HG02840 (cell line): ENCODE data around the gene MARS2.
A peak's percentile ranks its signal among the peaks of the same experiment; 100 is the strongest.
"Not testable (repeated sequence)": the region's sequence is repeated elsewhere in the genome, so short reads cannot be mapped to it uniquely, and the experiment has no call there.

Experiments used
- ATAC-seq: cut with Tn5 transposase; IDR thresholded peaks from one replicate; pipeline ENCODE4 v1.9.1; 2021; ENCODE audit warnings: mild to moderate bottlenecking, moderate library complexity, moderate number of reproducible peaks; ENCODE audit not compliant: unreplicated experiment, low FRiP score

The MARS2 gene

GRCh38 chr2:197705121-197705911, at the start of gene MARS2:
TSS of gene MARS2 (plus strand) at chr2:197705369. CDS start at chr2:197705406, 37 bp downstream.
- ATAC-seq = peak; percentile 84

DNA sequence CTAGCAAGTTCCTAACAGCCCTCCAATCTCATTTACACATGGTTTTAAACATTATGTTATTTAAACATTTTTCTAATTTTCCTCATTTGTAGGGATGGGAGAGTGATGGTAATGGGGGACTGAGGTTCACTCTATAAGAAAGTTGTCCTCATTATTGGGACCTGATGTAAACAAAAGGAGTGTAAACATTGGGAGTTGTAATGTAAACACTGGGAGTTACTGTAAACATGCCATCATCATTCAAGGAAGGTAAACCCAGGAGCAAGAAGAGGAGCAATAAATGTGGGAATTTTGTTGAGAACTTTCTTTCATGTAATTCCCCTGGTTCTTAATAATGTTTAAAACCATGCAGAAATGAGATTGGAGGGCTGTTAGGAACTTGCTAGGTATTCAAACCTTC, 47.6 kb upstream of the MARS2 start:
- ATAC-seq = no peak

DNA sequence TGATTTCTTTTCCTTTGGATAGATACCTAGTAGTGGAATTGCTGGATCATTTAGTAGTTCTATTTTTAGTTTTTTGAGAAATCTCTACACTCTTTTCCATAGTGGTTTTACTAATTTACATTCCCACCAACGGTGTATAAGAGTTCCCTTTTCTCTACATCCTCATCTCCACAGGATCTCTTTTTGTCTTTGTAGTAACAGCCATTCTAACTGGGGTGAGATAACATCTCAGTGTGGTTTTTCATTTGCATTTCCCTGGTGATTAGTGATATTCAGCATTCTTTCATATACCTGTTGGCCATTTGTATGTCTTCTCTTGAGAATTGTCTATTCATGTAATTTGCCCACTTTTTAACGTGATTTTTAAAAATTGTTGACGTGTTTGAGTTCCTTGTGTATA, 43.5 kb upstream of the MARS2 start:
- ATAC-seq = no peak

DNA sequence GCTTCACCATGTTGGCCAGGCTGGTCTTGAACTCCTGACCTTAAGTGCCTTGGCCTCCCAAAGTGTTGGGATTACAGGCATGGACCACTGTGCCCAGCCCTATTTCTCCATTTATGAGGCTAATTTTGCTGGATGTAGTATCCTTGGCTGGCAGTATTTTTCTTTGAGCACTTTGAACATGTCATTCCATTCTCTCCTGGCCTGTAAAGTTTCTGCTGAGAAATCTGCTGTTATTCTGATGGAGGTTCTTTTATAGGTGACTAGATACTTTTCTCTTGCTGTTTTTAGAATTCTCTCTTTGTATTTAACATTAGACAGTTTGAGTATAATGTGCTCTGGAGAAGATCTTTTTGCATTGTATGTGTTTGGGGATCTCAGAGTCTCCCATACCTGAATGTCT, 38.9 kb upstream of the MARS2 start:
- ATAC-seq = no peak

DNA sequence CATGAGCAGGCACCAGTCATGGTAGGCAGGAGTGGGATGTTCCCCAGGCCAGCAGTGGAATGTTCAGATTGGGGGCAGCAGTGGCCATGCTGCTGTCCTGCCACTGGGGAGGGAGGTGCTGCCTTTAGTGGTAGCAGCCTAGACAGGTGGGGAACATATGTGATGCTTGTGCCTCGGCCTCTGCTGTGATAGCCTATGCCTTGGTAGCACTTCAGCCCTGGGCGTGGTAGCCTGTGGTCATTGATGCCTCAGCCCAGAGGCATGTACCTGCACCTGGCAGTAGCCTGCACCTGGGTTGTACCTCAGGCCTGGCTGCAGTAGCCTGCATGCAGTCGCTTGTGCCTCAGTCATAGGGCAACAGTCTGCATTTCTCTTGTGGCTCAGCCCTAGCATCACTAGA, 36.9 kb upstream of the MARS2 start:
- ATAC-seq = no peak

DNA sequence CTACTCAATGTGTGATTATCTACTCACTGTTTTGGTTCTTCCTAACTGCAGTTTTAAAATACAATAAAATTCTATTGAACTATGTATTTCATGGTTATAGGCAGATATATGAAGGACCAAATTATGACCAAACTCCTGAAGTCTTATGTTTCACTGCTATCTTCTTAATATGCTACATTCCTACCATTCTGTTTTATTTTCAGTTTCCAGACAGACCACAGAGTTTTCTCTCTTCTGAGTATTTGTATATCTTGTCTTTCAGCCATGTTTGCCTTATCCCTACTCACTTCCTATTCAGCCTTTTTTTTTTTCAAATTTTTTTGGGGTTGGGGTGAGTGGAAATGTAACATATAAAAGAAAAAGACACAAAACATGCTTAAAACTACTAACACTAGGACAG, 36.1 kb upstream of the MARS2 start:
- no peak for ATAC-seq

DNA sequence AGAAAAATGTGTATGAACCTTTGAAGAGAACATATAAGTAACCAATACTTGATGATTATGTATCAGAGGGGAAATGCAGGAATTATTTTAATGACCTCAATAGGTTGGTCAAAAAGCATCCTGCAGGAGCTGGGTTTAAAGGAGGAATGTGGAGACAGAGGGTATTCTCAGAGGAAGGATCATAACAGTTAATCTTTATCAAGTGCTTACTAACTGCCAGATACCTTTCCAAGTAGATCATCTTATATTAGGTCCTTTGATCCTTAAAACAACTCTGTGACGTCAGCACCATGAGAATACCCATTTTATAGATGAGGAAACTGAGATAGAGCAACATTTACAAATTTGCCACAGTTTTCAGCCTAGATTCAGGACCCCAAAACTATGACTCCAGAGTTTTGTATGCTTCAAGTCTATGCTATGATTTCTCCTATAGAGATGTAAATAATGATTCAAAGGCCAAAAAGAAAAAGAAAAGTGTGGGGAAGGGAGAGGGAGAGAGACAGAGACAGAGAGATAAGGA, 32.7 kb upstream of the MARS2 start:
- ATAC-seq = no peak

- ATAC-seq = no peak
Observed at GRCh38 chr2:197673106-197673505, 32.1 kb upstream of the MARS2 start.

DNA sequence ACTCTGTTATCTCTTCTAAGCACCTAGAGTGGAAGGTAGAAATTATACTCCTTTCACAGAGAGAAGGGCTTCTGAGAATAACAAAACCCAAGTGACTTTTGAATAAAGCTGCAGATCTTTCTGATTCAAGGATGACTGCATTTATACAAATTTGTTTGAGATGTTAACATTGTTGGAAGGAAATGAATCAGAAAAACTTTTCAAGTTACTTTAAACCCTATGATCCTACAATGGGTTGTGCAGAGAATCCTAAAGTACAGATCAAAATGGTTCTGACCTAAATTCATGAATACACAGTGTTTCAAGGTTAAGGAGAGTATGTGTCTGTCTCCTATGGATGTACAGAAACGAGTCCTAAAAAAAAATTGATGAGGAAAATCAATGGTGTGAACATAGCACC, 31.6 kb upstream of the MARS2 start:
- no peak for ATAC-seq

GRCh38 chr2:197674060-197674459, 31.1 kb upstream of the MARS2 start:
- ATAC-seq = no peak

- no peak for ATAC-seq
Observed at GRCh38 chr2:197674591-197674990, 30.6 kb upstream of the MARS2 start.

DNA sequence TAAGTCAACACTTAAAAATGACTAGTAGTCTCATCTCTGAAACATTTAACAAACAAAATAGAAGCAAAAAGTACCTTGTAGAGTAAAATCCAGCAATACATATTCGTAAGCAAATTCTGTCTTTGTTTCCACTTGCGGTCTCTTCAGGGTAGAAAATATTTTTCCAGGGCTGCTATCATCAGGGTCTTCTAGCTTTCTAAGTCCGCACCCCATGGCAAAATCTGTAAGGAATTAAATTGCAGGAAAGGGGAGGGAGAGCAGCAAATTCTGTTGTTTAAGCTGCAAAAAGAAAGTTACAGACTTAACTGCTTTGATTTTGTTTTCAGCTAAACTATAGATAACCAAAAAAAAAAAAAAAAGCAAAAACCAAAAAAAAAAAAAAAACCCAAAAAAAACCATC, 29.9 kb upstream of the MARS2 start, which contains the start of gene RFTN2:
TSS of gene RFTN2 (minus strand) at position 342 of the 400 bp plus-strand sequence. CDS start at position 213, 129 bp downstream.
- no peak for ATAC-seq

DNA sequence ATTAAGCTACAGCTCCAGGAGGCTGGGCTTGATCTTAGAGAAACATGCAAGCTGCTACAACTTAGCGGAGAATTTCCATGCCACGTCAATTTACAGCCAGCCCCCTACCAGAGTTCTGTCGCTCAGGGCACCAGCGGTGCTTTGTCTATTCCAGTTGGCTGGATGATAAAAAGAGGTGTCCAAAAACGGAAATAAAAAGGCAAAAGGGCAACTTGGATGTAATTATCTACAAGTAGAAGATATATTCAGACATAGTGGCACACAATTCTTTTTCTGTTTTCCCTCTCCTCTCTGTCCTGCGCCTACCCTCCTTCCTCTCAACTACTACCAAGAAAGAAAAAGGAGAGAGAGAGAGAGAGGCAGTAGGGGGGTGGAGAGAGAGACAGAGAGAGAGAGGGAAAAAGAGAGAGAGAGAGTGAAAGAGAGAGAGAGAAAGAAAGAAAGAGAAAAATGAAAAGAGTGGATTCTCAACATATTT, 29.4 kb upstream of the MARS2 start:
- no peak for ATAC-seq

DNA sequence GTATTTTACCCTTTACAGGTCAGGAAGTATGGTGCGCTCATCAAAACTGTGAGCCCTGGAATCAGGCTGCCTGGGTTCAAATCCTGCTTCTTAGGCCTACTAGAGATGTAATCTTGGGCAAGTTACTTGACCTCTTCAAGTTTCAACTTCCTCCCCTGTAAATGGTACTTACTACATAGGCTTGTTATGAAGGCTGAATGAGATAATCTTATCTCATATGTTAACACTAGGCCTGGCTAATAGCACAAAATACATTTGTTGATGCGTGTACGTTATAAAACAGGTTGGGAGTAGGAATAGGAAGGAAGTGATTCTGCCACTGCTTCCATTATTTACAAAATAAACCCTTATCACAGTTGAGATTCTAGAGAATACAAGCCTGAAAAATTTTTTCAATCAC, 28.1 kb upstream of the MARS2 start:
- ATAC-seq = no peak

- no peak for ATAC-seq
Observed at GRCh38 chr2:197677483-197677882, 27.7 kb upstream of the MARS2 start.

DNA sequence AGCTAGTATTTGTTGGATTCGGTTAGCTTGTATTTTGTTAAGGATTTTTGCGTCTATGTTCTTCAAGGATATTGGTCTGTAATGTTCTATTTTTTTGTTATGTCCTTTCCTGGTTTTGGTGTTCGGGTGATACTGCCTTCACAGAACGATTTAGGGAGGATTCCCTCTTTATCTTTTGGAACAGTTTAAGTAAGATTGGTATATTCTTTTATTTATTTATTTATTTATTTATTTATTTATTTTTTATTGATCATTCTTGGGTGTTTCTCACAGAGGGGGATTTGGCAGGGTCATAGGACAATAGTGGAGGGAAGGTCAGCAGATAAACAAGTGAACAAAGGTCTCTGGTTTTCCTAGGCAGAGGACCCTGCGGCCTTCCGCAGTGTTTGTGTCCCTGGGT, 10.0 kb upstream of the MARS2 start:
- not testable (repeated sequence) for ATAC-seq

DNA sequence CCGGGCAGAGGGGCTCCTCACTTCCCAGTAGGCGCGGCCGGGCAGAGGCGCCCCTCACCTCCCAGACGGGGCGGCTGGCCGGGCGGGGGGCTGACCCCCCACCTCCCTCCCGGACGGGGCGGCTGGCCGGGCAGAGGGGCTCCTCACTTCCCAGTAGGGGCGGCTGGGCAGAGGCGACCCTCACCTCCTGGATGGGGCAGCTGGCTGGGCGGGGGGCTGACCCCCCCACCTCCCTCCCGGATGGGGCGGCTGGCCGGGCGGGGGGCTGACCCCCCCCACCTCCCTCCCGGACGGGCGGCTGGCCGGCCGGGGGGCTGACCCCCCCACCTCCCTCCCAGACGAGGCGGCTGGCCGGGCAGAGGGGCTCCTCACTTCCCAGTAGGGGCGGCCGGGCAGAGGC, 9.2 kb upstream of the MARS2 start:
- ATAC-seq = not testable (repeated sequence)

- ATAC-seq = not testable (repeated sequence)
Observed at GRCh38 chr2:197696571-197696970, 8.6 kb upstream of the MARS2 start.

DNA sequence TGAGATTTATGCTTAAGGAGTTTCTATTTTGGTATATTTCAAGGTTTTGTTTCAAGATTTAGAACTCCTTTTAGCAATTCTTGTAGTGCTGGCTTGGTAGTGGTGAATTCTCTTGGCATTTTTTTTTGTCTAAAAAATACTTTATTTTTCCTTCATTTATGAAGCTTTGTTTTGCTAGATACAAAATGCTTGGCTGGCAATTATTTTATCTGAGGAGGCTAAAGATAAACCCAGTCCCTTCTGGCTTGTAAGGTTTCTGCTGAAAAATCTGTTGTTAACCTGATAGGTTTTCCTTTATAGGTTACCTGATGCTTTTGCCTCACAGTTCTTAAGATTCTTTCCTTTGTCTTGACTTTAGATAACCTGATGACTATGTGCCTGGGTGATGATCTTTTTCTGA, 5.4 kb upstream of the MARS2 start:
- not testable (repeated sequence) for ATAC-seq

DNA sequence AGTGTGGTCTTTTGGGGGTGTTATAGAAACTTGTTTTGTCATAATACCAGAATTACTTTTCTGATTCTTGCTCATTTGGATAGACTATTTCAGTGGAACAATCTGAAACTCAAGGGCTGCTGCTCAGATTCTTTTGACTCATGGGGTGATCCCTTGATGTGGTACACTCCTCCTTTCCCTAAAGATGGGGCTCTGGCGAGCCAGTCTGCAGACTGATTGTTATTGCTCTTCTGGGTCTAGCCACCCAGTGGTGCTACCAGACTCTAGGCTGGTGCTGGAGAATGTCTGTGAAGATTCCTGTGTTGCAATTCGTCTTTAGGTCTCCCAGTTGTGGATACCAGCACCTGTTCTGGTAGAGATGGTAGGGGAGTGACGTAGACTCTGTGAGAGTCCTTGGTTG, 4.2 kb upstream of the MARS2 start:
- ATAC-seq = no peak

- ATAC-seq = peak; percentile 43
Observed at GRCh38 chr2:197704434-197705120, 592 bp upstream of the MARS2 start.
